GM12891 (cell line): ENCODE measurements around the gene AFF3.

Experiments used
- POLR2A ChIP-seq: IDR thresholded peaks from 2 replicates; pipeline ENCODE4 v1.6.1; 2011; ENCODE audit warnings: low read depth, low read length, control low read depth
- POLR2AphosphoS5 ChIP-seq: IDR thresholded peaks from 2 replicates; pipeline ENCODE4 v1.6.1; 2011; ENCODE audit warnings: low read depth, low read length, control low read depth
- SPI1 ChIP-seq: IDR thresholded peaks from 2 replicates; pipeline ENCODE4 v1.6.1; 2011; ENCODE audit warnings: low read depth, low read length, control low read depth

- no peak for TF ChIP-seq POLR2A
- TF ChIP-seq POLR2AphosphoS5: no peak
- no peak for TF ChIP-seq SPI1
Observed at GRCh38 chr2:100137866-100138570, 4.4 kb downstream of the AFF3 start.
